Hepatocyte (in vitro differentiated cells): ENCODE measurements around the gene NUS1.

Experiments
- EZH2 ChIP-seq: fragments of 200-600 bp; sonication (generic); IDR thresholded peaks from 2 replicates; pipeline ENCODE4 v1.6.1; 2016; ENCODE audit warnings: antibody characterized with exemption, mild to moderate bottlenecking, borderline replicate concordance
- TF ChIP-seq, protein P1 (sequence below): fragments of 200-600 bp; sonication (generic); IDR thresholded peaks from 2 replicates; pipeline ENCODE4 v1.5.1; 2016; ENCODE audit warnings: antibody characterized with exemption, mild to moderate bottlenecking; ENCODE audit not compliant: poor library complexity

DNA sequence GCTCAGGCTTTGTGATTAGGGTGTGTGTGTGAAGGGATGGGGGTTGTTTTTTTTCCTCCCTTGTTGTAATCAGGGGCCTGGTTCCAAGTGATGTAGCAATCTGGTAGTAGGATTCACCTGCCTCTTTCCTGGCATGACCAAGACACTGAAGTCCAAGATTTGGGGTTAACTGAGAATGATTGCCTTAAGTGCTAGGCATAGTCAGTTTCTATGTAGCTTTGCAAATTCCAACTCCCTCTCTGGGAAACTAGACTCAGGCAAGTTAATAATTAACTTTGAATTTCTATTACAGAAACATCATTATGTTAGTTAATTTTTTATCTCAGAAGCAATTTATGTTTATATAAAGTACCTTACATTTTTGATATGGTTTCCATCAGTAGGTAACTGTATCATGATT is 43.6 kb downstream of the NUS1 start:
- no peak for TF ChIP-seq EZH2
- TF ChIP-seq, protein P1, sequence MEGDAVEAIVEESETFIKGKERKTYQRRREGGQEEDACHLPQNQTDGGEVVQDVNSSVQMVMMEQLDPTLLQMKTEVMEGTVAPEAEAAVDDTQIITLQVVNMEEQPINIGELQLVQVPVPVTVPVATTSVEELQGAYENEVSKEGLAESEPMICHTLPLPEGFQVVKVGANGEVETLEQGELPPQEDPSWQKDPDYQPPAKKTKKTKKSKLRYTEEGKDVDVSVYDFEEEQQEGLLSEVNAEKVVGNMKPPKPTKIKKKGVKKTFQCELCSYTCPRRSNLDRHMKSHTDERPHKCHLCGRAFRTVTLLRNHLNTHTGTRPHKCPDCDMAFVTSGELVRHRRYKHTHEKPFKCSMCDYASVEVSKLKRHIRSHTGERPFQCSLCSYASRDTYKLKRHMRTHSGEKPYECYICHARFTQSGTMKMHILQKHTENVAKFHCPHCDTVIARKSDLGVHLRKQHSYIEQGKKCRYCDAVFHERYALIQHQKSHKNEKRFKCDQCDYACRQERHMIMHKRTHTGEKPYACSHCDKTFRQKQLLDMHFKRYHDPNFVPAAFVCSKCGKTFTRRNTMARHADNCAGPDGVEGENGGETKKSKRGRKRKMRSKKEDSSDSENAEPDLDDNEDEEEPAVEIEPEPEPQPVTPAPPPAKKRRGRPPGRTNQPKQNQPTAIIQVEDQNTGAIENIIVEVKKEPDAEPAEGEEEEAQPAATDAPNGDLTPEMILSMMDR, result no peak
